ENCODE data around the gene TDRD1. TPM values are rescaled to one million over a fixed set of nuclear protein-coding genes. Genes with fewer than 3 reads are reported as not detected.

TDRD1 gene
- total RNA-seq, 1 donor from 2014 or later: 0.33 TPM

DNA sequence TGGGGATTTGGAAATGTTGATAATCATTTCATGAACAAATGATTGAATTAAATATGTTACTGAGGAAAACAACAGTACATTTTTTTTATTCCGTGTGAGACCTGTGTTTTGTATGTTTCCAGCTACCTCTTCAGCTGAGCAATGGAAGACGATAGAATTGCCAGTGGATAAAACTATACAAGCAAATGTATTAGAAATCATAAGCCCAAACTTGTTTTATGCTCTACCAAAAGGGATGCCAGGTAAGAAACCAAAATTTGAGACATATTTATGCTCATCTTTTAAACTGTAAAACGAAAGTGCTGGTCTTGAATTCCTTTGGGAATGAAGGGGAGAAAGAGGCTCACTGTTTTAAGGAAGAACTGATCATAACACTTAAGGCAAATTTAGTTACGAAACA lies 42.1 kb downstream of the TDRD1 start:
- H3K27ac Mint-ChIP-seq: no peak overlapping the region
- no peak for DNase-seq
- H3K36me3 Mint-ChIP-seq (ENCODE audit: low read depth): no peaks in the 10 kb centered on the region
- H3K4me1 Mint-ChIP-seq: no peaks in the 10 kb centered on the region
- ATAC-seq (ENCODE audit: low read depth): no peak
- TF ChIP-seq, protein P1, sequence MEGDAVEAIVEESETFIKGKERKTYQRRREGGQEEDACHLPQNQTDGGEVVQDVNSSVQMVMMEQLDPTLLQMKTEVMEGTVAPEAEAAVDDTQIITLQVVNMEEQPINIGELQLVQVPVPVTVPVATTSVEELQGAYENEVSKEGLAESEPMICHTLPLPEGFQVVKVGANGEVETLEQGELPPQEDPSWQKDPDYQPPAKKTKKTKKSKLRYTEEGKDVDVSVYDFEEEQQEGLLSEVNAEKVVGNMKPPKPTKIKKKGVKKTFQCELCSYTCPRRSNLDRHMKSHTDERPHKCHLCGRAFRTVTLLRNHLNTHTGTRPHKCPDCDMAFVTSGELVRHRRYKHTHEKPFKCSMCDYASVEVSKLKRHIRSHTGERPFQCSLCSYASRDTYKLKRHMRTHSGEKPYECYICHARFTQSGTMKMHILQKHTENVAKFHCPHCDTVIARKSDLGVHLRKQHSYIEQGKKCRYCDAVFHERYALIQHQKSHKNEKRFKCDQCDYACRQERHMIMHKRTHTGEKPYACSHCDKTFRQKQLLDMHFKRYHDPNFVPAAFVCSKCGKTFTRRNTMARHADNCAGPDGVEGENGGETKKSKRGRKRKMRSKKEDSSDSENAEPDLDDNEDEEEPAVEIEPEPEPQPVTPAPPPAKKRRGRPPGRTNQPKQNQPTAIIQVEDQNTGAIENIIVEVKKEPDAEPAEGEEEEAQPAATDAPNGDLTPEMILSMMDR (IDR thresholded peaks at IDR 0.05): no peak
- CTCF ChIA-PET: no interaction called here
- no peaks in the 10 kb centered on the region for H3K9me3 Mint-ChIP-seq
- H3K27me3 Mint-ChIP-seq: peaks cover 14% of the 10 kb centered on the region
- POLR2A ChIA-PET: no interaction called here
- intact Hi-C loops (cut with micrococcal nuclease): no loop called here
- H3K4me3 Mint-ChIP-seq: no peak overlapping the region

DNA sequence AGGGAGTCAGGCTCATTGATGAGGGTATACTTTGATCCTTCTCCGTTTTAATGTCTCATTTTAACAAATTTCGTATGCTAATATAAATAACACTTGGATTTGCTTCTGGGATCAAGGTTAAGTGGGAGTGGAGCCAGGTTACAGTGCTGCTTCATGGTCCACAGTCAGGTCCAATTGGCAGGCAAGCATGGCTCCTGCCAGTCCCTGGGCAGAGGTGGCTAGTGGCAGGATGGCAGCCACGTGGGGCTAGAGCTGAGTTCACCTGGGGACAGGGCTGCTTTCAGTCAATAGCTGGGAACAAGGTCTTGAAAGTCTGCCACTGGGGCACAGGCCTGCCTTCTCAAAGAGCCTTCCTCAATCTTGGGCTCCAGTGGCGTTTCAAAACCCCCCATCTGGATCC lies 43.9 kb downstream of the TDRD1 start:
- no peak overlapping the region for H3K4me3 Mint-ChIP-seq
- H3K36me3 Mint-ChIP-seq (ENCODE audit: low read depth): no peaks in the 10 kb centered on the region
- H3K4me1 Mint-ChIP-seq: no peaks in the 10 kb centered on the region
- TF ChIP-seq, protein P1 (IDR thresholded peaks at IDR 0.05): no peak
- ChIA-PET POLR2A (no interaction called here), CTCF (no interaction called here)
- ATAC-seq (ENCODE audit: low read depth) (no peak), DNase-seq (no peak)
- H3K9me3 Mint-ChIP-seq: no peaks in the 10 kb centered on the region
- H3K27ac Mint-ChIP-seq: no peak overlapping the region
- intact Hi-C loops (cut with micrococcal nuclease): no loop called here
- peaks cover 17% of the 10 kb centered on the region for H3K27me3 Mint-ChIP-seq

DNA sequence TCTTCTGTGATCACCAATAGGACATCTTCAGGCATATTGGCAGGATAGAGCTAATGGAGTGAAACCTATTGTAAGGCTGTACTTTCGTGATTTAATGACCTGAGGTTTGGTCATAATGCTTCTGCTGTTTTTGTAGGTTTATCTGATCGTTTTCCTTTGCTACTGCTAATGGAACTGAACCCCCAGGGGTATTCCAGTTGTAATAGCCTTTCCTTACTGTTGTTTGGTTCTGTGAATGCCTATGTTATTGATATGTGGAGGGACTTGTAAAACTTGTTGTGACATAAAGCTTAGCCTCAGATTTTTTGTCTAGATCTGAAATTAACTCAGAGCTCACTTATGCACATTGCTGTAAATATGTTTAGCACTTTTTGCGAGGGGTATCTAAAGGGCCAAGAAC lies 49.0 kb downstream of the TDRD1 start:
- no peak overlapping the region for H3K4me3 Mint-ChIP-seq
- H3K36me3 Mint-ChIP-seq (ENCODE audit: low read depth): no peaks in the 10 kb centered on the region
- intact Hi-C loops (cut with micrococcal nuclease): no loop called here
- no peak overlapping the region for H3K27ac Mint-ChIP-seq
- ATAC-seq (ENCODE audit: low read depth) (no peak), DNase-seq (no peak)
- no peaks in the 10 kb centered on the region for H3K9me3 Mint-ChIP-seq
- peaks cover 17% of the 10 kb centered on the region for H3K27me3 Mint-ChIP-seq
- POLR2A ChIA-PET: no interaction called here
- H3K4me1 Mint-ChIP-seq: no peaks in the 10 kb centered on the region
- TF ChIP-seq, protein P1 (IDR thresholded peaks at IDR 0.05): no peak
- CTCF ChIA-PET: no interaction called here

DNA sequence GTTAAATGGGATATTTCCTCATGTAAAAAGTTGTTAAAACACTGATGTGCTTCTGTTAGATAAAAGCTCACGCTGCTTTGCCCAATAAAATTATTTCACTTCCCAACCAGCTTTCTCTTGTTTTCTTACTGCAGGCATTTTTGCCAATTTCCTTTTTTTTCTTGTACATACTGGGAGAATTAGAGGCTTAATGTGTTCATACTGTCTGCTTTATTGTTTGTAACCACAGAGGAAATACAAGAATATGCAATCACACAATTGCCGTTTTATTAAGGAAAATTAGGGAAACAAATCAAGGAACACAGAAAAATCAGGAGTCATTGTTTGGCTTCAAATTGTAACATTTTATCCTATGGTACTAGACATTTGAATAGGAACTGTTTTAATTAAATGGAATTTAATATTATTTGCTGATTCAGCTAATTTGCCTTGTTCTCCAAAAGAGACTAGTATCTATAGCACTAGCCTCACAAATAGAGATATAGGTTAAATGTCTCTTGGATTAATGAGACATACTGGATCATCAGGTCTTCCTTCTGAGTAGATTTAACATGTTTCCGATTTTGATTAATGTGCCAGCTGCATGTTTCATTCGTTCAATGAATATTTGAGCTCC lies 53.5 kb downstream of the TDRD1 start:
- CTCF ChIA-PET: no interaction called here
- intact Hi-C loops (cut with micrococcal nuclease): no loop called here
- POLR2A ChIA-PET: no interaction called here
- Mint-ChIP-seq H3K36me3 (ENCODE audit: low read depth) (no peaks in the 10 kb centered on the region), H3K27ac (no peak overlapping the region), H3K27me3 (peaks cover 28% of the 10 kb centered on the region), H3K4me1 (no peaks in the 10 kb centered on the region), H3K9me3 (no peaks in the 10 kb centered on the region), H3K4me3 (no peak overlapping the region)
- ATAC-seq (ENCODE audit: low read depth) (no peak), DNase-seq (no peak)
- TF ChIP-seq, protein P1 (IDR thresholded peaks at IDR 0.05): no peak

DNA sequence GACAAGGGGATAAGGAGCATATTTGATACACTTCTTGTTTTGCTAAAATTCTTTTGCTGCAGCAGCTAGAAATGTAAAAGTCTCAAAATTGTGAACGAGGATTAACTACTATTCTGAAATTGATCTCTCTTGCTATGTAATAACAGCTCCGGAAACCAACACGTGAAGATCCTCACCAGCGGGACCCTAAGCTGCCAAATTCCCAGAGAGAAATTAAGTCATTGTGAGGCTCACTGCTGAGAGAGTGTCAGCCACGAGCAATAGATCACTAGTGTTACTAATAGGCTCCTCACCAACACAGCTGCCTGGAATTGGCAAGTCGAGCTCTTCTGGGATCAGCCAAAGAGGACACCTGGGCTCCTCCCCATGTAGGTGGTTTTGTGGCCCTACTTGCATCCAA lies 54.3 kb downstream of the TDRD1 start:
- no peak overlapping the region for H3K4me3 Mint-ChIP-seq
- ChIA-PET POLR2A (no interaction called here), CTCF (no interaction called here)
- peaks cover 30% of the 10 kb centered on the region for H3K27me3 Mint-ChIP-seq
- H3K4me1 Mint-ChIP-seq: peaks cover under 1% of the 10 kb centered on the region
- no peaks in the 10 kb centered on the region for H3K9me3 Mint-ChIP-seq
- DNase-seq (no peak), ATAC-seq (ENCODE audit: low read depth) (no peak)
- TF ChIP-seq, protein P1 (IDR thresholded peaks at IDR 0.05): no peak
- no peak overlapping the region for H3K27ac Mint-ChIP-seq
- intact Hi-C loops (cut with micrococcal nuclease): no loop called here
- no peaks in the 10 kb centered on the region for H3K36me3 Mint-ChIP-seq (ENCODE audit: low read depth)

All from activated B cell treated with CpG ODN at 0.5 μM for 24 hours (primary cell).